ENCODE data around the gene TMEM94.

DNA sequence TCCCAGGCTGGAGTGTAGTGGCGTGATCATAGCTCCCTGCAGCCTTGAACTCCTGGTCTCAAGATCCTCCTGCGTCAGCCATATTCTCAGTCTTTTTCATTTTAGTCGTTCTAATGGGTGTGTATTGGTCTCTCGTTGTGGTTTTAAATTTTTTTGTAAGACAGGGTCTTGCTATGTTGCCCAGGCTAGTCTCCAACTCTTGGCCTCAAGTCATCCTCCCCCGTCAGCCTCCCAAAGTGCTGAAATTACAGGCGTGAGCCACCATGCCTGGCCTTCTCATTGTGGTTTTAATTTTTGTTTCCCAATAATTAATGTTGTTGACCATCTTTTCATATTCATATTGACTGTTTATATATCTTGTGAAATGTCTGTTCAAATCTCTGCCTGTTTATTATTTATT is 8.6 kb downstream of the TMEM94 start:
- no peak for TF ChIP-seq POLR2A (IDR thresholded peaks at IDR 0.05)
- TF ChIP-seq, protein P1, sequence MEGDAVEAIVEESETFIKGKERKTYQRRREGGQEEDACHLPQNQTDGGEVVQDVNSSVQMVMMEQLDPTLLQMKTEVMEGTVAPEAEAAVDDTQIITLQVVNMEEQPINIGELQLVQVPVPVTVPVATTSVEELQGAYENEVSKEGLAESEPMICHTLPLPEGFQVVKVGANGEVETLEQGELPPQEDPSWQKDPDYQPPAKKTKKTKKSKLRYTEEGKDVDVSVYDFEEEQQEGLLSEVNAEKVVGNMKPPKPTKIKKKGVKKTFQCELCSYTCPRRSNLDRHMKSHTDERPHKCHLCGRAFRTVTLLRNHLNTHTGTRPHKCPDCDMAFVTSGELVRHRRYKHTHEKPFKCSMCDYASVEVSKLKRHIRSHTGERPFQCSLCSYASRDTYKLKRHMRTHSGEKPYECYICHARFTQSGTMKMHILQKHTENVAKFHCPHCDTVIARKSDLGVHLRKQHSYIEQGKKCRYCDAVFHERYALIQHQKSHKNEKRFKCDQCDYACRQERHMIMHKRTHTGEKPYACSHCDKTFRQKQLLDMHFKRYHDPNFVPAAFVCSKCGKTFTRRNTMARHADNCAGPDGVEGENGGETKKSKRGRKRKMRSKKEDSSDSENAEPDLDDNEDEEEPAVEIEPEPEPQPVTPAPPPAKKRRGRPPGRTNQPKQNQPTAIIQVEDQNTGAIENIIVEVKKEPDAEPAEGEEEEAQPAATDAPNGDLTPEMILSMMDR (IDR thresholded peaks at IDR 0.05) = no peak
